Measurements from ENCODE around the gene POLR2E.

- TF ChIP-seq MXI1 (IDR thresholded peaks at IDR 0.05; ENCODE audit: low read depth, low read length) = no peak
- TF ChIP-seq CTCF (IDR thresholded peaks at IDR 0.05) = no peak
- no peak for TF ChIP-seq SMC3 (IDR thresholded peaks at IDR 0.05; ENCODE audit: low read depth, low read length)
- no peak for TF ChIP-seq POLR2AphosphoS5 (IDR thresholded peaks at IDR 0.05; ENCODE audit: low read depth, low read length)
- no peak for TF ChIP-seq RCOR1 (IDR thresholded peaks at IDR 0.05; ENCODE audit: low read length)
- TF ChIP-seq USF2 (IDR thresholded peaks at IDR 0.05; ENCODE audit: borderline replicate concordance, low read depth, low read length) = no peak
Observed at GRCh38 chr19:1062387-1063029, 32.7 kb downstream of the POLR2E start.
